HL-60/S4 treated with retinoic acid at 250 ng/mL for 4 days and 3 days (cell line): ENCODE data around the gene SEC24A.
"Not testable (repeated sequence)": the region's sequence is repeated elsewhere in the genome, so short reads cannot be mapped to it uniquely, and the experiment has no call there.

Experiments
- in situ Hi-C: fragments of 300-500 bp; cut with MboI; formaldehyde crosslinking; loops from 2 replicates; pipeline ENCODE4 v1.7.0; 2022; ENCODE audit warnings: low sequenced_read_pairs

Gene SEC24A

GRCh38 chr5:134738963-134739661 lies 90.5 kb downstream of the SEC24A start:
- in situ Hi-C loops: no loop called here

DNA sequence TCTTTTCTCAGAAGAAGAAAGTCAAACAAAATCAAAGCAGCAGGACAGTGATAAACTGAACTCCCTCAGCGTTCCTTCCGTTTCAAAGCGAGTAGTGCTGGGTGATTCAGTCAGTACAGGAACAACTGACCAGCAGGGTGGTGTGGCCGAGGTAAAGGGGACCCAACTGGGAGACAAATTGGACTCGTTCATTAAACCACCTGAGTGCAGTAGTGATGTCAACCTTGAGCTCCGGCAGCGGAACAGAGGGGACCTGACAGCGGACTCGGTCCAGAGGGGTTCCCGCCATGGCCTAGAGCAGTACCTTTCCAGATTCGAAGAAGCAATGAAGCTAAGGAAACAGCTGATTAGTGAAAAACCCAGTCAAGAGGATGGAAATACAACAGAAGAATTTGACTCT lies 92.5 kb downstream of the SEC24A start:
- in situ Hi-C loops: no loop called here

DNA sequence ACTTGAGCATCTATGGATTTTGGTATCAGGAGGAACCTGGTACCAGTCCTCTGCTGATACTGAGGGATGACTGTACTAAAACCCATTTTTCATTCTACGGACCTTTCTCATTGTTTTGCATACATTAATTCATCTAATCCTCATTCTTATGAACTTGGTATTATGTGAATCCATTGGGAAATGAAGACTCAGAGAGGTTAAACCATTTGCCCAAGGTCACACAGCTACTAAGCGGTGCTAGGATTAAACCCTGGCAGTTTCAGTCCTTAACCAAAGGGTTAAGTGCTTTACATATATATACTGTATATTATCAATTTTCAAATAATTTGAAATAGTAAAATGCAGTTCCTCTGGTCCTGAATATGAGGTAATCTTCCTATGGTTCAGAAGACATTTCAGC lies 93.5 kb downstream of the SEC24A start:
- in situ Hi-C loops: no loop called here

DNA sequence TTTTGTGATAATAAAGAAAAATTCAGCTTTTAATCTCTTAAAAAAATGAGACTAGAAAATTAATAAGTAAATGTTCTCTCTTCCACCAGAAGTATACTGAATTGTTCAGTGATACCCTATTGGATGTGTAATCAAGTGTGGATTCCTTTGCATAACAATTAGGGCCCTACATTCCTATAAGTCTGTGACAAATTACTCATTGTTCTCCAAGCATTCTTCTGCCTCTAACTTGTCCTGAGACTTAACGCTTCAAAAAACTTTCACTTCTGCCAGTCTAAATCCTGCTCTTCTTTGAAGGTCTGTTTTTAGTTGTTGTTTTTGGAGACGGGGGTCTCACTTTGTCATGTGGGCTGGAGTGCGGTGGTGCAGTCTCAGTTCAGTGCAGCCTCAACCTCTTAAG lies 100.8 kb downstream of the SEC24A start:
- in situ Hi-C loops: no loop called here

DNA sequence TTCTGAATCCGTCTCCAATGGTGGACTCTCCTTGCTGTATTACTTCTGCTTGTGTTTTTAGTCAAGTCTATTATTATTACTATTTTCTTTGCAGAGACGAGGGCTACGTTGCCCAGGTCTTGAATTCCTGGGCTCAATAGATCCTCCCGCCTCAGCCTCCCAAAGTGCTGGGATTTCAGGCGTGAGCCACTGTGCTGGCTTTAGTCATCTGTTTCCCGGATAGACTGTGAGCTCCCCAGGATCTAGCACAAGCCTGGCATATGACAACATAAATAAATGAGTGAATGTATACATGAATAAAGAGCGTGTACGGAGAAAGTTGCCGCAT lies 109.6 kb downstream of the SEC24A start:
- in situ Hi-C loops: no loop called here

- in situ Hi-C loops: no loop called here
Measured at GRCh38 chr5:134758504-134759341, 110.1 kb downstream of the SEC24A start, which contains the start of gene DDX46. Gene DDX46, plus strand, starts transcription at chr5:134758779. Its CDS starts 160 bp downstream, at chr5:134758939.

DNA sequence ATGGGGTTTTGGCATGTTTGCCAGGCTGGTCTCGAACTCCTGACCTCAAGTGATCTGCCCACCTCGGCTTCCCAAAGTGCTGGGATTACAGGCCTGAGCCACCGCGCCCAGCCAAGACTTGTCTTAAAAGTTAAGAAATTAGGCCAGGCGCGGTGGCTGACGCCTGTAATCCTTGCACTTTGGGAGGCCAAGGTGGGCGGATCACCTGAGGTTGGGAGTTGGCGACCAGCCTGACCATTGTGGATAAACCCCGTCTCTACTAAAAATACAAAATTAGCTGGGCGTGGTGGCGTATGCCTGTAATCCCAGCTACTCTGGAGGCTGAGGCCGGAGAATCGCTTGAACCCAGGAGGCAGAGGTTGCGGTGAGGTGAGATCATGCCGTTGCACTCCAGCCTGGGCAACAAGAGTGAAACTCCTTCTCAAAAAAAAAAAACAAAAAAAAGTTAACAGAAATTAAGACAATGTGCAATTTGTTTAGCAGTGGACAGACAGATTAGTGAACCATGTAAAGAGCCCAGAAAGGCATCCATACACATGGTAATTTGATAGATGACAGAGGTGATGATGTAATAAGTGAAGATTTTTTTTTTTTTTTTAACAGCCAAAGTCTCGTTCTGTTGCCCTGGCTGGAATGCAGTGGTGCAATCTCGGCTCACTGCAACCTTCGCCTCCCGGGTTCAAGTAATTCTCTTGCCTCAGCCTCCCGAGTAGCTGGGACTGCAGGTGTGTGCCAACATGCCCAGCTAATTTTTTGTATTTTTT lies 119.1 kb downstream of the SEC24A start:
- in situ Hi-C loops: not testable (repeated sequence)

- in situ Hi-C loops: no loop called here
Measured at GRCh38 chr5:134769206-134769605, 120.6 kb downstream of the SEC24A start.

DNA sequence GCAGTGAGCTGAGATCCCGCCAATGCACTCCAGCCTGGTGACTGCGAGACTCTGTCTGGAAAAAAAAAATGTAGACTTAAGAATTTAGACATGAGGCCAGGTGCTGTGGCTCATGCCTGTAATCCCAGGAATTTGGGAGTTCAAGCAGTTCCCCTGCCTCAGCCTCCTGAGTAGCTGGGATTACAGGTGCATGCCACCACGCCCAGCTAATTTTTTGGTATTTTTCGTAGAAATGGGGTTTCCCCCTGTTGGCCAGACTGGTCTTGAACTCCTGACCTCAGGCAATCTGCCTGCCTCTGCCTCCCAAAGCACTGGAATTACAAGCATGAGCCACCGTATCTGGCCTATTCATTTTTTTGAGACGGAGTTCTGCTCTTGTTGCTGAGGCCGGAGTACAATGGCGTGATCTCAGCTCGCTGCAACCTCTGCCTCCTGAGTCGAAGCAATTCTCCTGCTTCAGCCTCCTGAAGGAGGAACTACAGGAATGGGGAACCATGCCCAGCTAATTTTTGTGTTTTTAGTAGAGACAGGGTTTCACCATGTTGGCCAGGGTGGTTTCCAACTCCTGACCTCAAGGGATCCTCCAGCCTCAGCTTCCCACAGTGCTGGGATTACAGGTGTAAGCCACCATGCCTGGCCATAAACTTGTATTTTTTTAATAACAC lies 124.0 kb downstream of the SEC24A start:
- in situ Hi-C loops: no loop called here

DNA sequence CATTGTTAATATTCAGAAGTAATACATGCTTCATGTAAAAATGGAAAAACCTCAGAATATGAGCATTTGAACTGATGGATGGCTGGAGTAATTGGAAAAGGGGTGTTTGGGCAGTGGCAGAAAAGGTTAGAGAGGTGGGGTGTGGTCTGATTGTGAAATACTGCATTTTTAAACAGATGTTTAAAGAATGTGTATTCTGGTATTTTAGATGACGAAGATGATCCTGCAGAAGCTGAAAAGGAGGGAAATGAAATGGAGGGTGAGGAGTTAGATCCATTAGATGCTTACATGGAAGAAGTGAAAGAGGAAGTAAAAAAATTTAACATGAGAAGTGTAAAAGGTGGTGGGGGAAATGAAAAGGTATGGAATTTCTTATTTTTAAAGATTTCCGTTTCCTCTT lies 128.8 kb downstream of the SEC24A start:
- in situ Hi-C loops: no loop called here
